T47D (cell line): ENCODE data around the gene SULT1C2.

Source experiments
- DNase-seq, 2 experiments: peaks; one replicate each; pipeline versions ENCODE4 v3.0.0 to v3.0.0-alpha.2; 2011 to 2012; ENCODE audit warnings: low read depth in 1 of 2, low spot score in 1 of 2
- JUND ChIP-seq: IDR thresholded peaks from 2 replicates; pipeline ENCODE4 v1.6.1; 2012; ENCODE audit warnings: low read depth
- in situ Hi-C: cut with HindIII; loops from 2 replicates; pipeline ENCODE4 v1.10.0; 2016; ENCODE audit warnings: low sequenced_read_pairs, low pct_unique_long_range_greater_than_20kb

SULT1C2 gene

GRCh38 chr2:108288534-108289106 is at the start of gene SULT1C2:
Gene SULT1C2, plus strand, starts transcription at chr2:108288895. Its CDS starts 4,773 bp downstream, at chr2:108293668.
- no peak for TF ChIP-seq JUND
- in situ Hi-C loops: no loop called here
- no peak for DNase-seq

GRCh38 chr2:108239786-108240185 is 48.9 kb upstream of the SULT1C2 start, which contains the start of gene SULT1C3:
Gene SULT1C3, plus strand, starts transcription at chr2:108239968. Its CDS starts 7,227 bp downstream, at chr2:108247195.
- TF ChIP-seq JUND: no peak
- DNase-seq: no peak
- in situ Hi-C loops: no loop called here

GRCh38 chr2:108240966-108241365 is 47.7 kb upstream of the SULT1C2 start:
- peak in 1 of 2 experiments; percentile 73 for DNase-seq
- TF ChIP-seq JUND: no peak
- in situ Hi-C loops: no loop called here

- in situ Hi-C loops: no loop called here
- no peak for DNase-seq
- no peak for TF ChIP-seq JUND
Measured at GRCh38 chr2:108243566-108243965, 45.1 kb upstream of the SULT1C2 start.

GRCh38 chr2:108244667-108245414 is 43.9 kb upstream of the SULT1C2 start:
- no peak for TF ChIP-seq JUND
- in situ Hi-C loops: no loop called here
- no peak for DNase-seq

GRCh38 chr2:108253106-108253505 is 35.6 kb upstream of the SULT1C2 start:
- no peak for DNase-seq
- no peak for TF ChIP-seq JUND
- in situ Hi-C loops: no loop called here

GRCh38 chr2:108257757-108258331 is 30.9 kb upstream of the SULT1C2 start:
- no peak for TF ChIP-seq JUND
- in situ Hi-C loops: no loop called here
- no peak for DNase-seq

- peak in 1 of 2 experiments; percentile 19 for DNase-seq
- in situ Hi-C loops: no loop called here
- TF ChIP-seq JUND: no peak
Measured at GRCh38 chr2:108260773-108261172, 27.9 kb upstream of the SULT1C2 start.

- in situ Hi-C loops: no loop called here
- DNase-seq: no peak
- TF ChIP-seq JUND: no peak
Measured at GRCh38 chr2:108262036-108262435, 26.7 kb upstream of the SULT1C2 start.

- no peak for DNase-seq
- in situ Hi-C loops: no loop called here
- no peak for TF ChIP-seq JUND
Measured at GRCh38 chr2:108263401-108263800, 25.3 kb upstream of the SULT1C2 start.

- no peak for DNase-seq
- TF ChIP-seq JUND: no peak
- in situ Hi-C loops: no loop called here
Measured at GRCh38 chr2:108266218-108266617, 22.5 kb upstream of the SULT1C2 start.

- DNase-seq: no peak
- no peak for TF ChIP-seq JUND
- in situ Hi-C loops: no loop called here
Measured at GRCh38 chr2:108267101-108267500, 21.6 kb upstream of the SULT1C2 start.

- in situ Hi-C loops: no loop called here
- no peak for DNase-seq
- TF ChIP-seq JUND: no peak
Measured at GRCh38 chr2:108268001-108268400, 20.7 kb upstream of the SULT1C2 start.
